GM12892 (cell line): ENCODE data around the gene NKAIN1.

ENCODE experiments used
- POLR2A ChIP-seq: IDR thresholded peaks from 2 replicates; pipeline ENCODE4 v1.6.1; 2011; ENCODE audit warnings: low read depth, low read length, control low read depth
- POLR2AphosphoS5 ChIP-seq: IDR thresholded peaks from 2 replicates; pipeline ENCODE4 v1.6.1; 2011; ENCODE audit warnings: low read depth, low read length, control low read depth
- TAF1 ChIP-seq: IDR thresholded peaks from 2 replicates; pipeline ENCODE4 v1.6.1; 2011; ENCODE audit warnings: low read depth, mild to moderate bottlenecking, control low read depth, low read length, borderline replicate concordance

DNA sequence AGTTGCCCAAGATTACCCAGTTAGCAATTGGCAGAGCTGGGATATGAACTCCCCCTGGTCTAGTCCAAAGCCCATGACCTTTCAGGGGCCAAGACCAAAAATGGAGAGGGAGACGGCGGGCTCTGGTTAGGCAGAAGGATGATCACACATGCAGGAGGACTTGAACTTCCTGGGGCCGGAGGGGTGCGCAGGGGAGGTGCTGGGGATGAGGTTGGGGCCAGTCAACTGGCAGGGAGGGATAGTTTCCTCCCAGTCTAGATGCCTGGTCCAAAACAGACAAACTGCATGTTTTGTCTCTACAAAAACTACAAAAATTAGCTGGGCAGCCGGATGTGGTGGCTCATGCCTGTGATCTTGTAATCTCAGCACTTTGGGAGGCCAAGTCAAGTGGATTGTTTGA lies 78.1 kb downstream of the NKAIN1 start:
- TF ChIP-seq POLR2AphosphoS5 (no peak), POLR2A (no peak), TAF1 (no peak)
